Measurements from ENCODE around the gene CA5A.
"Not testable (repeated sequence)": the region's sequence is repeated elsewhere in the genome, so short reads cannot be mapped to it uniquely, and the experiment has no call there.

The CA5A gene

GRCh38 chr16:87863327-87863635 lies 73.0 kb downstream of the CA5A start:
- DNase-seq = not testable (repeated sequence)

DNA sequence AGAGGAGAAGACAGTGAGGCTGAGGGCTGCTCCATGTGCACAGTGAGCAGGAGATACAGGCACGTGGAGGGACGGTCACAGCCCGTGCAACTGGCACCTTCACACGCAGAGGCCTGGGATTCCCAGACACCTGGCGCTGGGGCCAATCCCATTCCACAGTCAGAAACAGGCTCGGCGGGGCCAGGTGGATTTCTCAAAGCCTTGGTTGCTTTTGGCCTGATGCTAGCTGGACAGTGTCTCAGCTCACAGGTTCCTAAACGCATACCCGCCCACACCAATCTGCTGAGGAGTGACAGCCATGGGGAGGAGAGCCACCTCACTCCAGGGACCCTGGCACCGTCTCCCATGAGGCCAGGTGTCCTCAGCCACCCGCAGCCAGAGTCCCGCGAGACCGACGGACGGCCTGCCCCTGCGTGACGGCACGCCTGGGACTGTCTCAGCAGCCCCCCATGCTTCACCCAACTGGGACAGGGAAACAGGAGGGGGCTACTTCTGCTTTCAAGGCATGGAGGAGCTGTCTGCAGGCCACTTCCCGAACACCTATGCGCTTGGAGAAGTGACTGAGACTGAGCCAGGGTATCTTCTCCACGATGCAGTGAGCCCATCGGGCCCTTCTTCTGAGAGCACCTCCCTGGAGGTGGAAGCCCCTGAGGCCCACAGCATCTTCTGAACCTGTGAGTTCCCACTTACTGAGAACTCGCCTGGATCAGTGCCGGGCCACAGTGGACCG lies 73.6 kb downstream of the CA5A start:
- not testable (repeated sequence) for DNase-seq

DNA sequence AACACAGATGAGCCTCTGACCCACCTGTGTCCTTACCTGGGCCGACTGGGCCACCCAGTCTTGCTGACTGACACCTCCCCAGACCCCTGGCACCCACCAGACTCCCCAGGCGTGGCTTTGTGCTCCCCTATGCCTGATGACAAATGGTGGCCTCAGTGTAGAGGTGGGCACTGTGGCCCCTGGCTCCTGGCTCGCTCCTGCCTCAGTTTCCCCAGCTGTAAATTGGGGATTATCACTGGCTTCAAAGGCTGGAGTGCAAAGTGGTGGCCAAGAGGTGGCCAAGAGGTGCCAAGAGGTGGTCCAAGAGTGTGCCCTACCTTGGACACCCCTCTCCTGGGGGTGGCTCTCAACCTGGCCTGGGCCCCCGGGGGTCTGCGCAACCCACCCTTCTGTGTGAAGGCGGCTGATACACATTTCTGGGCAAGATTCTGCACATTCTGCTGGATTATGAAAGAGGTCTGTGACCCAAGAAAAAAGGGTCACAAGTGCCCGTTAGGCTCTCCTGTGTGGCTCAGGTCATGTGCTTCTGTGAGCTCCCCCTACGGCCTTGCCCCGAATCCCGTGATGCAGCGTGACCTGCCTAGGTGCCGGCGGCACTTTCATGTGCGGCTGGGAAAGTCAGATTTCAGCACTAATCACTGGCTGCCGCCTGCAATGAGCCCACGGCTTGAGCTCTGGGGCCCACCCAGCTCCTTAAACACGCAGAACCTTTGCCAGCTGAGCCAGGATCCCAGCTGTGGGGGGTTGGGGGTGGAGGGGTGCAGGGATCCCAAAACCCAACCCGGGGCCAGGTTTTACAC lies 74.8 kb downstream of the CA5A start:
- DNase-seq = not testable (repeated sequence)

DNA sequence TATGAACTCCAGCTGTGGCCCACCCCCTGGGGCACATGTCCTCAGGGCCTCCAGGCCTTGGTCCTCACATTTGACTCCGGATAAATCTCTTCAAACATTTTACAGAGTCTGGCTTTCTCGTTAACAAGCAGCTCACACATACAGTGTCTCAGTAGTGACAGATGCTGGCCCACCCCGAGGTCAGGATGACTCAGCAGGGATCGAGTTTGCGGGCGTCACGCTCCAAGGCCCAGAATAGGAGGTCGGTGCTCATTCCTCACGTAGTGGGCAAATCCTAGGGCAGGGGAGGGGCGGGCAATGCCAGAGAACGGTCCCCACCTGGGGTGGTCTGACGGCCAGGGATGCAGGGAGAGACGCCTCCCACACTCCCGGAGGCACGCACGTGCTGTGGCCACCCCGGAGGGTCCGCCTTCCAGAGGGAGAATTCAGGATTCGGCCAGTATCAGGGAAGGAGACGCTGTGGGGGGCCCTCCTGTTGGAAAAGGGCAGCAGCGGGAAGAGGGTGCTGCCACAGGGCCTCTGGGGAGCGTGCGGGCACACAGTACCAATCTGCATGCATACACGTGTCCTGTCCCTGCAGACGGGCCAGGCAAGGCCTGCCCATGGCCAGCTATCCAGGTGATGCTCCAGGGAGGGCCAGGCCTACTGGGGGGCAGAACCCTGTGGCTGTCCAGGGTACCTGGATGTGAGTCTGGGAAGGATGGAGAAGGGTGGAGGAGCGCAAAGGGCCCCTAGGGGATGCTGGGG lies 75.6 kb downstream of the CA5A start:
- no peak for DNase-seq

- DNase-seq = not testable (repeated sequence)
These were observed 78.0 kb downstream of the CA5A start for GRCh38 chr16:87858151-87858993.

GRCh38 chr16:87856791-87857228 lies 79.5 kb downstream of the CA5A start:
- no peak for DNase-seq

- DNase-seq = no peak
These were observed 80.2 kb downstream of the CA5A start for GRCh38 chr16:87855852-87856715.

DNA sequence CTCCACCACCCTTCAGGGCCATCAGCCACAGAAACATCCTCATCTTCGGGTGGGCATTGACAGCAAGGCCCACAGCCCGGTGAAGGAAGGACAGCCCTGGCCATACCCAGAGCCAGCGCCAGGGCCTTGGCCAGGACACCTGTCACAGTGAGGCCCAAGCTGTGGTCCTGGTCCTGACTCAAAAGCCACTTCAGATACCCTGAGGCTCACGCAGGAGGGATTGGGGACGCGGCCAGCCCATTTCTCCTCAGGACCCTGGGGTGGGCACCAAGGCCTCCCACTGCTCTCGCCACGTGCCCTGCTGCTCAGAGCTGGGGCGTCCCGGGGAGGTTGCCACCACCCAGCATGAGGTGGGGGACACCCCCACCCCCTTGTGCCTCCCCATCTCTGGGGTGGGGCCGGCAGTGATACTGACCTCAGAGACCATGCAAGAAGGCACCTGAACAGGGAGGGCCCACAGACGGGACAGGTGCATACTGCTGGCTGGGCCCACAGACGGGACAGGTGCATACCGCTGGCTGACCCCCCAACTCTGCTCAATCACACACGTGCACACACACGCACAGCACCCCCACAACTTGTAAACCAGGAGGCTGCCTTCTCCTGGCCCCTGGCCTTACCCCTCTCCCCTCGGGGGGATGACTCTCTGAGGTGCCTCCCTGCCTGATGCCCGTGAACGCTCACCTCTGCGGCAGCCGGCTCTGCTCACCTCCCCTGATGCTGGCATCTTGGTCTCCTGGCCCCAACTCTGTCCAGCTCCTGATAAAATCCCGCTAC lies 81.2 kb downstream of the CA5A start:
- no peak for DNase-seq

- no peak for DNase-seq
These were observed 82.0 kb downstream of the CA5A start for GRCh38 chr16:87854053-87854906.

DNA sequence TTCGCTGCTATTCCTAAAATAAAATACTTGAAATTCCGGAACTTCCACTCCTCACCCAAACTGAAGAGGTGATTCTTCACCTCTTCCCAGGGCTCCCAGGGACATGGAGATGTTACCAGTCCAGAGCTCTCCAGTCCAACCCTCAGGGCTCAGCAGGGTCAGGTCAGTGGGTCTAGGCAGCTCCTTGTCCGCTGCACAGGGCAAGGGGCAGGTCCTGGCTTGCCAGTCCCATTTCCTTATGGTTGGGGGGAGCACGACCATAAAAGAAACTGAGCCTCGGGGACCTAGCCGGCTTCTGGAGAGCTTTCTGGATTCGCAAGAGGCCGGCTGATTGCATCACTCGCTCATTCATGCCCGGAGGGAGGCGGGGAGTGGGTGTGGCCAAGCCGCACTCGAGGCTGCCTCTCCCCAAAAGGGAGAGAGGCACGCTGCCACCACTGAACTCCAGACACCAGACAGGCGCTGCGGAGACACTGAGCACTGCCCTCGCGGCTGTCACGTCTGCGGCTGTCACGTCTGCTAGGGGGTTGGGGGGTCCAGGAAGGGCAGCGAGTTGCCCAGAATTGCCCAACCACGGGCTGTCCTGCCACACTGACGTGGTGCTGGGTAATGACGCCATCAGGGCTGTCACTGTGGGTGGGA lies 82.8 kb downstream of the CA5A start:
- peak; percentile 85 to 90 for DNase-seq

DNA sequence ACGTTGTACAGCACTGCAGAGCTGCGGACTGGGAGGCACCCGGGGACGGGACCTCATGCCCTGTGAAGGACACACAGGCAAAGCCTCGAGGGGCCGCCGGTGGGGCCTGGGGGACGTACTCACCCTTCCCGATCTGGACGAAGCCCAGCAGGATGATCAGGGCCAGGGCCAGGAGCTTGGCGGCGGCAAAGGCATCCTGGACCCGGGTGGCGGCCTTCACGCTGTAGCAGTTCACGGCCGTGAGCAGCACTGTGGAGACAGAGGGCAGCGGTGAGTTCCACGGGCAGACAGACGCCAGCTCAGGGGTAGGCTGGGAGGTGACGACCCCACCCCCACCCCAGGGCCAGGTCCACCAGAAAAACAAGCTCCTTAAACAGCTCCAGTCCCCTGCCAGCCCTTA lies 84.7 kb downstream of the CA5A start:
- DNase-seq = no peak

- DNase-seq = no peak
These were observed 85.2 kb downstream of the CA5A start for GRCh38 chr16:87851141-87851587.

DNA sequence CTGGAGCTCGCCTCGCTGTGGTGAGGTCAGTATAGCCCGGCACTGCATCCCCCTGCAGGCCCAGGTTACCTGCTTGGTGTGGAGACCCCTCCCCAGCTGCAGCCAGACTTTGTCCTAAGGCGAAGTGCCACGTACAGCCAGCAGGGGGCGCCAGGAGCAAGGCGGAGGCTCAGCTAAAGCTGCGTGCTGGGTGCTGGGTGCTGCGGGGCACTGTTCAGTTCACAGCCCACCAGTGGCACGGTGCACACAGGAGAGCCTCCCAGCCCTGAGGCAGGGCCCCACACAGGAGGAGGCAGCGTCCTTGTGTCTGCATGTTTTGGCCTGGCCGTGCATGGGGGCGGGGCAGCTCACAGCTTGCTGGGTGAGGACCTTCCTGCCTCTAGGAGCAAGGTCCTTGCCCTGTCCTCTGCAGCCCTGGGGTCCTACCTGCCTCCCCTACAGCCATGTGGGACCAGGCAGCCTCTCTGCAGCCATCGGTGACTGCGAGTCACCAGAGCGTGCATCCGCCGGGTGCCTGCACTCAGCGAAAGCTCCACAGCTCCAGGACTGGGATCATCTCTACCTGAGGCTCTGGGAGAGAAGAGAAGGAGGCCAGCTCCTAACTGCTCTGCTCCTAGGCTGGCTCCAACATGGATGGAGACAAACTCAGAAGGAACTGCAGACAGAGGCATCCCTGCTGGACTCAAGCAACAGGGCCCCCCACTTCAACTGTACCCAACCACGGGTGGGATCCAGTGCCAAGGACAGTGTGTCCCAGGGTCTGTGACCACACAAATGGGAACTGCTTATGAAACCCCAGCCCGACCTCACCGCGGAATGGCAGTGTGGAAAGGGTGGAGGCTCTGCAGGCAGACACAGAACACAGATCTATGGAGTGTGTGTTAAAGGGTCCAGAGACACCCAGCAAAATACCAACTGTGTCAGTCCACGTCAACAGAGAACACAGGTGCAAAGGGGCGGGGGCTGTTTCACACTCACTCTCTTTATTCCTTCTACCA lies 86.0 kb downstream of the CA5A start:
- peak; percentile 76 to 77 for DNase-seq

GRCh38 chr16:87849419-87850008 lies 86.8 kb downstream of the CA5A start:
- no peak for DNase-seq

DNA sequence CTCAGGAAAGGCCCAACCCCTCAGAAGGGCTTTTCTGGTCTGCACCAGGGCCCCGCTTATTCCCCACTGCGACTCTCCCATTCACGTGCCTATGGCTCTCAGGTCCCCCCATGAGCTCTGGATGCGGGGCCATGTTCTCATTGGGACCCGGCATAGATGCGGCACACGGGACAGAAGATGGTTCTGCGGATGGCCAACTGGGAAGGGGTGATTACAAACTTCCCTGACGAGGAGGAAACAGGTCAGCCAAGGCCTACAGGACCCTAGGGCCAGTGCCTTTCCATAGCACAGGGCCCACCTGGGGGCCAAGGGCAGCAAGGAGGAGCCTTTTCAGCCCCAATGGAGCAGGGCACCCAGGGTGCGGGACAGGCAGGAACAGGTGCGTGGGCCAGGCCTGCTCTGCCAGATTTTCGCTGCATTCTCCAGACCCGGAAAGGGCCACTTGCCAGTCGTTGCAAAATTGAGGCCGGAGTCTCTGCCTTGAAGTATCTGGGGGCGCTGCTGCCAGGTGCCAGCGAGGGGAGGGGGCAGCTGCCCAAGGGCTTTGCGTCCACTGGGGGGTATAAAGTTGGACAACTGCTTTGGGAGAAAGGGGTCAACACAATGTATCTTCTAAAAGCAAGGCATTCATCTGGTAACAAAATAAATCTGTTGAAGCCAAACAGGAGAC lies 87.5 kb downstream of the CA5A start:
- no peak for DNase-seq

DNA sequence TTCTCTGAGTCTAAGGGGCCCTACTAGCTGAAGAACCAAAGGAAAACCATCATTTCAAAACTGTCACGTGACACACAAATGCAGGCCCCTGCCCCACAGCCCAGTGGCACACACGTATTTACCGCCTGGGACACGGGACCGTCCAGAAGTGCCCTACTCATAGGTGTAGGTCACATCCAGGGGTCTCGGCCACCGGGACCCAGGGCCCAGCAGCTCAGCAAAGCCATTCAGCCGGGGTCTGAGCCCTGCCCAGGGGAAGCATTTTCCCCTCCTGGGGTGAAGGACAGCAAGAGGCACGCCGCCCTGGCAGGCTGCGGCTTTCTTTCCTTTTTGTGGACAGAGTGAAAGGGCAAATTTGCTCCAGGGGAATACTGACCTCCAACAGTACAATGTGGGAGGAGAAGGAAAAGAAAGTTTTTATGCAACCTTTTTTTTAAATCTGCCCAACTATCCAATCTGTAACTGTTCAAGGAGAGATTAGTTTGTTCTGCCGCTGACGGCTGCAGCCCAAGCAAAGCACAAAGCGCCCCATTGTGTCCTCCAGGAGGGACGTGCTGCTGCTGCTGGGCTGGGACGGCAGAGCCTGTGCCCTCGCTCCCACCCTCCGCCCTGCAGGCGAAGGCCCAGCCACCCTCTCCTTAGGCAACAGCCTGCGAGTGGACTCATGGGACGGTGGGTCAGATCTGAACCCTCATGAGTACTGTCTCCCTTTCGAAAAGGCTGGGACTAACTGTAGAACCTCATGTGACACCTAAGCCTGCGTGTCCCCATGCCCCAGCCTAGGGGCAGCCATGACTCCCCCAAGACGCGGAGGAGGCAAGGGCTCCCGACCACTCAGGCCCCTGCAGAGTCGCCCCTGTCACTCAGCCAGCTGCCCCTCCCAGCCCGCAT lies 88.3 kb downstream of the CA5A start:
- no peak for DNase-seq

Data from stimulated activated CD4-positive, alpha-beta T cell treated with anti-CD3 and anti-CD28 coated beads, Interleukin-2, amount 100 ng/mL, for 24 hours (primary cell).